Cardiac muscle cell (in vitro differentiated cells and primary cell): ENCODE results near the gene VWA8. TPM values are rescaled to one million over a fixed set of nuclear protein-coding genes. Genes with fewer than 3 reads are reported as not detected.
"Not testable (repeated sequence)": the region's sequence is repeated elsewhere in the genome, so short reads cannot be mapped to it uniquely, and the experiment has no call there.

Experiments used
- DNase-seq, 2 donors: peaks; one replicate each; pipeline versions ENCODE4 v3.0.0 to v3.0.0-alpha.2; 2010 to 2017; ENCODE audit warnings: low read depth in 1 of 2, low spot score in 1 of 2
- H3K27ac ChIP-seq: fragments of 200-600 bp; sonication (generic); 2 replicates; pipeline ENCODE4 v1.5.1; 2016
- H3K27me3 ChIP-seq: fragments of 200-600 bp; sonication (generic); 2 replicates; pipeline ENCODE4 v1.6.0; 2016; ENCODE audit warnings: control low read depth
- H3K36me3 ChIP-seq: fragments of 200-600 bp; sonication (generic); 2 replicates; pipeline ENCODE4 v1.5.1; 2016; ENCODE audit warnings: control low read depth
- H3K4me1 ChIP-seq: fragments of 200-600 bp; sonication (generic); 2 replicates; pipeline ENCODE4 v1.8.1; 2017; ENCODE audit warnings: low read depth, mild to moderate bottlenecking, mixed run types
- H3K4me3 ChIP-seq: fragments of 200-600 bp; sonication (generic); 2 replicates; pipeline ENCODE4 v1.5.1; 2016; ENCODE audit warnings: mild to moderate bottlenecking
- H3K9me3 ChIP-seq: fragments of 200-600 bp; sonication (generic); 2 replicates; pipeline ENCODE4 v1.5.1; 2017; ENCODE audit warnings: low read depth, mild to moderate bottlenecking, control low read depth
- CTCF ChIP-seq: IDR thresholded peaks from 2 replicates; pipeline ENCODE4 v1.5.1; 2012; ENCODE audit warnings: low read depth, mild to moderate bottlenecking, low read length
- polyA plus RNA-seq: library from polyadenylated mRNA; unstranded; fragments of >200 nt; fragmentation: Nextera tagmentation; extraction: Ambion mirVana; gene quantifications from 2 replicates; pipeline ENCODE4 v1.2.1, GENCODE V29; 2016
- total RNA-seq: library from RNA; depleted of rRNA; stranded (reverse); fragments of >200 nt; gene quantifications from 2 replicates; pipeline ENCODE4 v1.2.3, GENCODE V29; 2016

The VWA8 gene
- total and polyA plus RNA-seq, 2 experiments from 2014 or later: 9.4 to 22.9 TPM

DNA sequence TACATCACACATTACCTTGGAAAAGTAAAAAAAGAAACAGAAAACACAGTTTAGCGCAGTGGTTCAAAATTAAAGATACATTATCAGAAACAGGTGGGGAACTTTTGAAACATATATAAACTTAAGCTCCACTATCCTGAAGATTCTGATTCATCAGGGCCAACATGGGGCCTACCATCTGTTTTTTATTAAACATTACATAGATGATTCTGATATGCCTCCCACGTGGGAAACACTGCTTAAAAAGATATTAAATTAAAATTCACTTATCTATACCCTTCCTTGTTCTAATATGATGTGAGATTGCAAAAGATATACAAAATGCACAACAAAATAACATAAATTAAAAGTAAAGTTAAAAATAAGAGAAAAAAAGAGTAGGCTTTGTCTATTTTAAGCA is 125.0 kb downstream of the VWA8 start:
- peak in 1 of 2 donors; percentile 23 for DNase-seq
- Histone ChIP-seq H3K36me3 (peaks cover 6% of the 10 kb centered on the region), H3K27ac (no peak overlapping the region), H3K4me3 (no peak overlapping the region), H3K4me1 (no peaks in the 10 kb centered on the region), H3K9me3 (no peaks in the 10 kb centered on the region), H3K27me3 (no peaks in the 10 kb centered on the region)
- TF ChIP-seq CTCF: no peak

- not testable (repeated sequence) for H3K27ac ChIP-seq, H3K4me3 ChIP-seq, DNase-seq, H3K4me1 ChIP-seq, H3K36me3 ChIP-seq, H3K9me3 ChIP-seq, H3K27me3 ChIP-seq
Measured at GRCh38 chr13:41834697-41835096, 126.2 kb downstream of the VWA8 start.

DNA sequence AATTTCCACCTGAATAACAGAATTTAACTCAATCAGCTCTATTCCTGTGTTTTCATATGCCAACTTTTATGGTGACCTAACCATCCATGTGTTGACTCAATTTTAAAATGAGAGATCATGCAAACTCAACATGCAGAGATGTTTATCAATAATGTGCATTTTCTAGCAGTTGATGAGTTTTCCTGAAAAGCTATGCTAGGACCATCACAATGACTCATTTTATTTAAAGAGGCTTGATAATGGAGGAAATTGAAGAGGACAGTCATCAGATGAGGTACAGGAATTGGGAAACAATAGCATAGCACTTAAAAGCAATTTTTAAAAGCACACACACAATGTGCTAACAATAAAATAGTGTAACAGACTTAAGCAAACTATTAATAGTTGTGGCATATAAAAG is 127.1 kb downstream of the VWA8 start:
- Histone ChIP-seq H3K36me3 (peaks cover 13% of the 10 kb centered on the region), H3K4me1 (no peaks in the 10 kb centered on the region), H3K27me3 (no peaks in the 10 kb centered on the region), H3K4me3 (no peak overlapping the region), H3K9me3 (no peaks in the 10 kb centered on the region), H3K27ac (no peak overlapping the region)
- DNase-seq: no peak
- no peak for TF ChIP-seq CTCF

- no peak for DNase-seq
- Histone ChIP-seq H3K27me3 (no peaks in the 10 kb centered on the region), H3K9me3 (no peaks in the 10 kb centered on the region), H3K4me1 (no peaks in the 10 kb centered on the region), H3K27ac (no peak overlapping the region), H3K4me3 (no peak overlapping the region), H3K36me3 (peaks cover 14% of the 10 kb centered on the region)
- TF ChIP-seq CTCF: no peak
Measured at GRCh38 chr13:41833201-41833600, 127.7 kb downstream of the VWA8 start.

DNA sequence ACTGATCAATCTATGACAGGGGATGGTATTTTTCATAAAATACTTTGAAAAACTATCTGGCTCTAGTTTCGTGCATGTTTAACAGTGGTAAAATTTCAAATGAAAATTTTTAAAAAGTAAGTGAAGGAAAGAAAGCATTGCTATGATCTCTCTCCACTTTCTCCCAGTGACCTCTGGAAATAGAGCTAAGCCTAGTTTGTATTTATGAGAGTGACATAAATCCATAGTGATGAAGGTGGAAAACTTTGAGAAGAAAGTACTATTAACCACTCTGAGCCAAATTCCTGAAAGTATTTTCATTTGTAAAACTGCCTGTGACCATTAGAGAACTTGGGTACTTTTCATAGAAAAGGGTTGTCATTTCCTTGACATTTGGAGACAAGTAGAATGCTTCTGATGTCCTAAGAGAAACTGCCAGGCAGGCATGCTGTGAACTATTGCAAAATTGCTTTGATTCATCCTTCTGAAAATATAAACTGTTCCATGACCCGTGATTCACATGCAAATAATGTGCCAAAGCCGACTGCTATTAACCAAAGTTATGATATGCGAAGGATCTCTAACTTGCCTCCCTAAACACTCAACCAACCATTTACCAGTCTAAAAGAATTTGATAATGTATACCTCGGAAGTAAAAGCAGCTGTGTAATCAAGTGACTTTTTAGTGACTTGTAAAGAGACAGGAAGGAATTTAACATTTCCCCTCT is 133.2 kb downstream of the VWA8 start:
- peaks cover 9% of the 10 kb centered on the region for H3K36me3 ChIP-seq
- DNase-seq: peak in 1 of 2 donors; percentile 93
- no peak overlapping the region for H3K27ac ChIP-seq
- H3K4me1 ChIP-seq: peaks cover 4% of the 10 kb centered on the region
- no peak overlapping the region for H3K4me3 ChIP-seq
- H3K27me3 ChIP-seq: no peaks in the 10 kb centered on the region
- no peaks in the 10 kb centered on the region for H3K9me3 ChIP-seq
- TF ChIP-seq CTCF: no peak

GRCh38 chr13:41825691-41826090 is 135.2 kb downstream of the VWA8 start:
- peaks cover 4% of the 10 kb centered on the region for H3K4me1 ChIP-seq

More at GRCh38 chr13:41825691-41826090, 135.2 kb downstream of the VWA8 start:
- no peak overlapping the region for H3K27ac ChIP-seq
- DNase-seq: no peak
- no peaks in the 10 kb centered on the region for H3K27me3 ChIP-seq
- TF ChIP-seq CTCF: no peak
- H3K4me3 ChIP-seq: no peak overlapping the region
- H3K9me3 ChIP-seq: no peaks in the 10 kb centered on the region
- peaks cover 9% of the 10 kb centered on the region for H3K36me3 ChIP-seq
